H9 (cell line): ENCODE measurements around the gene PLCB1. TPM values are rescaled to one million over a fixed set of nuclear protein-coding genes. Genes with fewer than 3 reads are reported as not detected.

Source experiments
- DNase-seq: peaks from one replicate; pipeline ENCODE4 v3.0.0-alpha.2; 2017
- H2AFZ ChIP-seq: one replicate; pipeline ENCODE4 v1.6.1; 2013; ENCODE audit warnings: mild to moderate bottlenecking, low read length, control low read depth, moderate library complexity
- H2AK5ac ChIP-seq: 2 replicates; pipeline ENCODE4 v1.6.1; 2013; ENCODE audit warnings: low read length, control low read depth, mixed read lengths; ENCODE audit not compliant: insufficient read length
- H2BK120ac ChIP-seq: one replicate; pipeline ENCODE4 v1.6.1; 2013; ENCODE audit warnings: low read depth, mild to moderate bottlenecking, low read length, control low read depth, inconsistent platforms; ENCODE audit not compliant: poor library complexity, severe bottlenecking
- H2BK12ac ChIP-seq: 2 replicates; pipeline ENCODE4 v1.6.1; 2013; ENCODE audit warnings: low read length, control low read depth, mixed read lengths, low read depth; ENCODE audit not compliant: insufficient read length
- H2BK15ac ChIP-seq: 2 replicates; pipeline ENCODE4 v1.6.1; 2013; ENCODE audit warnings: low read depth, low read length, control low read depth
- H2BK20ac ChIP-seq: one replicate; pipeline ENCODE4 v1.6.1; 2013; ENCODE audit warnings: low read depth, mild to moderate bottlenecking, low read length, control low read depth, inconsistent platforms; ENCODE audit not compliant: poor library complexity, severe bottlenecking
- H2BK5ac ChIP-seq: 2 replicates; pipeline ENCODE4 v1.6.1; 2013; ENCODE audit warnings: low read length, control low read depth, mixed read lengths; ENCODE audit not compliant: insufficient read length
- H3K14ac ChIP-seq: 2 replicates; pipeline ENCODE4 v1.6.1; 2013; ENCODE audit warnings: low read length, control low read depth; ENCODE audit not compliant: insufficient read depth
- H3K18ac ChIP-seq: 2 replicates; pipeline ENCODE4 v1.6.1; 2013; ENCODE audit warnings: low read depth, mild to moderate bottlenecking, mixed read lengths, low read length, control low read depth; ENCODE audit not compliant: insufficient read length
- H3K23ac ChIP-seq: 2 replicates; pipeline ENCODE4 v1.6.1; 2013; ENCODE audit warnings: low read length, control low read depth, mixed read lengths, low read depth; ENCODE audit not compliant: insufficient read length
- H3K23me2 ChIP-seq: 2 replicates; pipeline ENCODE4 v1.6.1; 2013; ENCODE audit warnings: low read depth, mild to moderate bottlenecking, mixed read lengths, low read length, control low read depth; ENCODE audit not compliant: insufficient read length, poor library complexity, severe bottlenecking
- H3K27ac ChIP-seq: 2 replicates; pipeline ENCODE4 v1.5.1; 2013; ENCODE audit warnings: low read length, control low read depth, mixed read lengths, low read depth; ENCODE audit not compliant: insufficient read length
- H3K27me3 ChIP-seq: 2 replicates; pipeline ENCODE4 v1.6.1; 2013; ENCODE audit warnings: low read length, control low read depth, inconsistent platforms; ENCODE audit not compliant: insufficient read depth
- H3K4ac ChIP-seq: 2 replicates; pipeline ENCODE4 v1.6.1; 2013; ENCODE audit warnings: low read depth, mild to moderate bottlenecking, control low read depth, inconsistent platforms, low read length, moderate library complexity
- H3K4me1 ChIP-seq: 2 replicates; pipeline ENCODE4 v1.6.1; 2013; ENCODE audit warnings: low read length, control low read depth, inconsistent platforms; ENCODE audit not compliant: insufficient read depth
- H3K4me2 ChIP-seq: 2 replicates; pipeline ENCODE4 v1.6.1; 2013; ENCODE audit warnings: low read length, control low read depth, mixed read lengths; ENCODE audit not compliant: insufficient read length, insufficient read depth
- H3K56ac ChIP-seq: 2 replicates; pipeline ENCODE4 v1.6.1; 2013; ENCODE audit warnings: low read depth, mild to moderate bottlenecking, mixed read lengths, low read length, control low read depth; ENCODE audit not compliant: insufficient read length
- H3K79me1 ChIP-seq: 2 replicates; pipeline ENCODE4 v1.6.1; 2013; ENCODE audit warnings: low read depth, mild to moderate bottlenecking, moderate library complexity, low read length, control low read depth, inconsistent platforms; ENCODE audit not compliant: insufficient read depth, poor library complexity, severe bottlenecking
- H3K79me2 ChIP-seq: 2 replicates; pipeline ENCODE4 v1.6.1; 2013; ENCODE audit warnings: low read length, control low read depth, inconsistent platforms; ENCODE audit not compliant: insufficient read depth
- H3K9ac ChIP-seq: 2 replicates; pipeline ENCODE4 v1.6.1; 2013; ENCODE audit warnings: low read length, control low read depth, mixed read lengths; ENCODE audit not compliant: insufficient read length; ENCODE audit errors: extremely low read depth
- H3K9me3 ChIP-seq: one replicate; pipeline ENCODE4 v1.6.1; 2013; ENCODE audit warnings: low read depth, low read length, inconsistent platforms; ENCODE audit not compliant: control insufficient read depth
- H3T11ph ChIP-seq: one replicate; pipeline ENCODE4 v1.6.1; 2013; ENCODE audit warnings: mild to moderate bottlenecking, low read length, control low read depth, inconsistent platforms
- H4K20me1 ChIP-seq: one replicate; pipeline ENCODE4 v1.6.1; 2013; ENCODE audit not compliant: control insufficient read depth, insufficient read length, insufficient read depth
- H4K5ac ChIP-seq: 2 replicates; pipeline ENCODE4 v1.6.1; 2013; ENCODE audit warnings: low read depth, mild to moderate bottlenecking, mixed read lengths, low read length, control low read depth; ENCODE audit not compliant: insufficient read length
- H4K8ac ChIP-seq: replicated peaks from 2 replicates; pipeline ENCODE4 v1.6.1; 2013; ENCODE audit warnings: low read length, control low read depth, mixed read lengths, low read depth; ENCODE audit not compliant: insufficient read length
- H4K91ac ChIP-seq: 2 replicates; pipeline ENCODE4 v1.6.1; 2013; ENCODE audit warnings: low read depth, mild to moderate bottlenecking, moderate library complexity, mixed read lengths, low read length, control low read depth; ENCODE audit not compliant: insufficient read length
- H3K27ac Mint-ChIP-seq, 3 experiments: 2 replicates in 2 of 3; 3 replicates in 1 of 3; pipeline ENCODE4 v1.8.0; 2020 to 2021; ENCODE audit warnings: mixed read lengths in 3 of 3, mild to moderate bottlenecking in 1 of 3, moderate library complexity in 1 of 3
- H3K27me3 Mint-ChIP-seq: 2 replicates; pipeline ENCODE4 v1.8.0; 2021; ENCODE audit warnings: low read depth, mild to moderate bottlenecking, moderate library complexity, mixed read lengths
- H3K36me3 Mint-ChIP-seq, 3 experiments: 2 replicates in 2 of 3; 3 replicates in 1 of 3; pipeline ENCODE4 v1.8.0; 2020 to 2021; ENCODE audit warnings: low read depth in 3 of 3, mixed read lengths in 3 of 3; ENCODE audit not compliant: insufficient read depth in 1 of 3
- H3K4me1 Mint-ChIP-seq, 2 experiments: 2 replicates each; pipeline ENCODE4 v1.8.0; 2020; ENCODE audit warnings: mixed read lengths in 2 of 2
- H3K4me3 Mint-ChIP-seq, 2 experiments: 2 replicates in 1 of 2; 3 replicates in 1 of 2; pipeline ENCODE4 v1.8.0; 2020 to 2021; ENCODE audit warnings: mild to moderate bottlenecking in 2 of 2, mixed read lengths in 2 of 2, moderate library complexity in 1 of 2
- H3K9me3 Mint-ChIP-seq, 2 experiments: 2 replicates in 1 of 2; 3 replicates in 1 of 2; pipeline ENCODE4 v1.8.0; 2020; ENCODE audit warnings: mild to moderate bottlenecking in 2 of 2, mixed read lengths in 2 of 2, moderate library complexity in 1 of 2
- WGBS: extraction: QIAGEN DNeasy Blood & Tissue Kit; methylation state at CpG from one replicate; pipeline ENCODE4 v1.1.7; 2013; ENCODE audit warnings: missing lambda C conversion rate, low lambda C conversion rate, mixed read lengths; ENCODE audit not compliant: insufficient read length; ENCODE audit errors: extremely low coverage; 5-methylcytosine and 5-hydroxymethylcytosine counted together
- total RNA-seq: library from RNA; stranded (reverse); gene quantifications from 2 replicates; pipeline ENCODE4 v1.2.1, GENCODE V29; 2021
- TF ChIP-seq, protein P1 (sequence below): fragments of 200-600 bp; sonication (generic); conservative IDR thresholded peaks from 3 replicates; pipeline ENCODE4 v1.8.0; 2021; ENCODE audit warnings: antibody characterized with exemption, mild to moderate bottlenecking

PLCB1 gene
- total RNA-seq, 1 experiment from 2014 or later: 11.5 TPM

DNA sequence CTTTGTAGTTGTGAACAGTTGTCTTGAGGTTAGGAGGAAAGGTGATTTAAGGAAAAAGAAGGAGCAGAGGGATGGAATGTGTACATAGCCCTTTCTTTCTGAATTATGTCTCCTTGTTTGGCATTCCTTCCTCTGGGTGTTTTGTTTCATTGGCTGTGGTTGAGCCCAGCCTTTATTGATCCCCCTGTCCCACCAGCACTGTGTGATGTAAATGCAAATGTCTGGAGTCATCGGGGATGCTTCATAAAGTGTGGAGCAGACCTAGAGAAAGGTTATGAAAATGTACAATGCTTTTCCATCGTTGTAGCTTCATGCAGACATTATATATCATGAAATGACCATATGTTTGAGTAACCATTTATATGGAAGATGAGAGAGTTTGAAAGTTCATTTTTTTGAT is 164.5 kb downstream of the PLCB1 start:
- H3K27me3 ChIP-seq: no peaks in the 10 kb centered on the region
- no peaks in the 10 kb centered on the region for H4K20me1 ChIP-seq
- no peak overlapping the region for H3K27ac Mint-ChIP-seq
- H4K5ac ChIP-seq: no peak overlapping the region
- no peak overlapping the region for H4K91ac ChIP-seq
- TF ChIP-seq, protein P1, sequence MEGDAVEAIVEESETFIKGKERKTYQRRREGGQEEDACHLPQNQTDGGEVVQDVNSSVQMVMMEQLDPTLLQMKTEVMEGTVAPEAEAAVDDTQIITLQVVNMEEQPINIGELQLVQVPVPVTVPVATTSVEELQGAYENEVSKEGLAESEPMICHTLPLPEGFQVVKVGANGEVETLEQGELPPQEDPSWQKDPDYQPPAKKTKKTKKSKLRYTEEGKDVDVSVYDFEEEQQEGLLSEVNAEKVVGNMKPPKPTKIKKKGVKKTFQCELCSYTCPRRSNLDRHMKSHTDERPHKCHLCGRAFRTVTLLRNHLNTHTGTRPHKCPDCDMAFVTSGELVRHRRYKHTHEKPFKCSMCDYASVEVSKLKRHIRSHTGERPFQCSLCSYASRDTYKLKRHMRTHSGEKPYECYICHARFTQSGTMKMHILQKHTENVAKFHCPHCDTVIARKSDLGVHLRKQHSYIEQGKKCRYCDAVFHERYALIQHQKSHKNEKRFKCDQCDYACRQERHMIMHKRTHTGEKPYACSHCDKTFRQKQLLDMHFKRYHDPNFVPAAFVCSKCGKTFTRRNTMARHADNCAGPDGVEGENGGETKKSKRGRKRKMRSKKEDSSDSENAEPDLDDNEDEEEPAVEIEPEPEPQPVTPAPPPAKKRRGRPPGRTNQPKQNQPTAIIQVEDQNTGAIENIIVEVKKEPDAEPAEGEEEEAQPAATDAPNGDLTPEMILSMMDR: no peak
- no peak overlapping the region for H3K27ac ChIP-seq
- no peak overlapping the region for H4K8ac ChIP-seq
- no peak overlapping the region for H3K18ac ChIP-seq
- H2BK5ac ChIP-seq: no peak overlapping the region
- no peaks in the 10 kb centered on the region for H3K23me2 ChIP-seq
- no peaks in the 10 kb centered on the region for H3K9me3 ChIP-seq
- WGBS: no CpG with 5 or more reads among the region's 2 CpGs
- H2BK15ac ChIP-seq: no peak overlapping the region
- H3K14ac ChIP-seq: no peak overlapping the region
- H3K4me2 ChIP-seq: no peak overlapping the region
- H3K79me1 ChIP-seq: no peaks in the 10 kb centered on the region
- H3K56ac ChIP-seq: no peak overlapping the region
- no peaks in the 10 kb centered on the region for H3K79me2 ChIP-seq
- H3K23ac ChIP-seq: no peak overlapping the region
- no peak overlapping the region for H2BK20ac ChIP-seq
- no peak overlapping the region for H2AFZ ChIP-seq
- no peak overlapping the region for H3T11ph ChIP-seq
- H3K4me3 Mint-ChIP-seq: no peak overlapping the region
- no peak overlapping the region for H3K9ac ChIP-seq
- no peak overlapping the region for H3K4ac ChIP-seq
- H3K27me3 Mint-ChIP-seq: no peaks in the 10 kb centered on the region
- H3K4me1 ChIP-seq: no peaks in the 10 kb centered on the region
- no peak for DNase-seq
- no peak overlapping the region for H2BK12ac ChIP-seq
- no peak overlapping the region for H2AK5ac ChIP-seq
- no peak overlapping the region for H2BK120ac ChIP-seq
- H3K9me3 Mint-ChIP-seq: no peaks in the 10 kb centered on the region
- no peaks in the 10 kb centered on the region for H3K36me3 Mint-ChIP-seq
- no peaks in the 10 kb centered on the region for H3K4me1 Mint-ChIP-seq
